ENCODE results near the gene MOAP1.
A peak's percentile ranks its signal among the peaks of the same experiment; 100 is the strongest.

MOAP1 gene

DNA sequence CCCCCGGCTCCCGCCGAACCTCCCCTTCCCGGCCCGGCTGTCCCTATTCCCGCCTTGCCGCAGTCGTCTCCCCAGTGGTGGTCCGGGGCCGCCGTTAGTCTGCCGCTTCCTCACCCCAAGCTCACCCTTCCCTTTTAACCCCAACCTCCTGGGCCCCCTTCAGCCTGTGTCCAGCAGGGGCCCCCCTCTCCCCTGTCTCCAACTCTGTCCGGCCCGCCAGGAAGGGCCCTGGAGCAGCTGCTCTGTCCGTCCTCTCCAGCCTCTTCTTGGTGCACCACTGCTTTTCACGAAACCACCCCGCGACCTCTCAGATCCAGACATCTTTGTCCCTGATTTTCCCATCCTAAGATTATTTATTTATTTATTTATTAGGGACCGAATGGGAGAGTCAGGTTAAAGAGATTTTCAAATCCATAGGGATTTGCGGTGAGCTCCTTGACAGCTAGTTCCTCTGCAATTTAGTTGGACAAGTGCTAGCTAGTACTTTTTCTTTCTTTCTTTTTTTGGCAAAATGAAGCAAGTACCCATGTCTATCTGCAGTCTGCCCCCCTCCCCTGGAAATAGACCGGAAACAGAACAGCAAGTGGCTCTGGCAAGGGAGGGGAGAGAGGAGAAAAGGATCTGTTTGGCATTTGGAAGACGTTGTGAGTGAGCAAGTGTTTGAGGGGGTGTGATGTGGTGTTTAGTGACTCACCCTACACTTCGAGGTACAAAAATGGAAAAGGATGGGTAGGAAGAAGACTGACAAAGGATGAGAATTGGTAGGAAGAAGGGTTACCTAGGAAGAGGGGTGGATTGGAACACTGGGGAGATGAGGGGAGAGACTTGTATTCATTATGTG is 23.0 kb upstream of the MOAP1 start:
- Histone ChIP-seq H3K4me3 (ENCODE audit: low read depth, low read length) (peak overlapping the region; percentile 93), H3K36me3 (ENCODE audit: control insufficient read depth, insufficient read depth, low read length) (no peaks in the 10 kb centered on the region), H3K9ac (ENCODE audit: low read depth, low read length) (peak overlapping the region; percentile 65), H3K27me3 (ENCODE audit: control insufficient read depth, insufficient read depth, low read length) (no peaks in the 10 kb centered on the region), H3K4me1 (ENCODE audit: control insufficient read depth, insufficient read depth, low read length) (peaks cover 4% of the 10 kb centered on the region), H3K9me3 (ENCODE audit: control insufficient read depth, insufficient read depth, low read length) (no peaks in the 10 kb centered on the region)

DNA sequence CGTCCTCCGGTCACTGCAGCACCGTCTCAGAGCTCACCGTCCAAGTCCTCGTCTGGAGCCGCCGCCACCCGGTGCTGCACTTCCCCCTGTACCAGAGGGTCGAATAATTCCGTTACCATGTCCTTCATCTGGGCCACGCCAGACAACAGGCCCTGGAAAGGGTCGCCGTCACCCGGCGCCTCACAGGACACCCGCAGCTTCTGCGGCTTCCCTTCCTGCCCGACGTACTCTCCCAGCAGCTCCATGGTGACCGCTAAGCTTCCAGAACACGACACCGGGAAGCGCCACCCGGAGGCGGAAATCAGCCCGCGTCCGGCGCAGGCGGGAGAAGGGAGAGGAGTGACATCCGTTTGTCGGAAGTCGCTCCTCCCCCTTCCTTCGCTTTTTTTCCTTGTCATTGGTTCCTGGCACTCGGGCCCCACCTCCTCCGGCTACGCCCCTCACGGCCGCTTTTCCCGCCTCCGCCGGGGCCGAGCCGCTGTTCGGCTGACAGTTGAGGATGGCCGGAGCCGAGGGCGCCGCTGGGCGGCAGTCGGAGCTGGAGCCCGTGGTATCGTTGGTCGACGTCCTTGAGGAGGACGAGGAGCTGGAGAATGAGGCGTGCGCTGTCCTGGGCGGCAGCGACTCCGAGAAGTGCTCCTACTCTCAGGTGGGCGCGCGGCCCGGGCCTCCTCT is 22.2 kb upstream of the MOAP1 start, which contains the start of the genes GON7 and UBR7:
Gene GON7, minus strand, starts transcription at position 273 of the 675 bp plus-strand sequence. Its CDS starts 28 bp downstream, at position 245.
Gene UBR7, plus strand, starts transcription at position 464 of the 675 bp plus-strand sequence. Its CDS starts 36 bp downstream, at position 500.
- H3K9ac ChIP-seq (ENCODE audit: low read depth, low read length): peak within 1 kb of the TSS; percentile 85
- H3K4me1 ChIP-seq (ENCODE audit: control insufficient read depth, insufficient read depth, low read length): peaks cover 4% of the 10 kb centered on the region
- H3K27me3 ChIP-seq (ENCODE audit: control insufficient read depth, insufficient read depth, low read length): no peaks in the 10 kb centered on the region
- peak within 1 kb of the TSS; percentile 93 for H3K4me3 ChIP-seq (ENCODE audit: low read depth, low read length)
- H3K36me3 ChIP-seq (ENCODE audit: control insufficient read depth, insufficient read depth, low read length): no peaks in the 10 kb centered on the region
- no peaks in the 10 kb centered on the region for H3K9me3 ChIP-seq (ENCODE audit: control insufficient read depth, insufficient read depth, low read length)

DNA sequence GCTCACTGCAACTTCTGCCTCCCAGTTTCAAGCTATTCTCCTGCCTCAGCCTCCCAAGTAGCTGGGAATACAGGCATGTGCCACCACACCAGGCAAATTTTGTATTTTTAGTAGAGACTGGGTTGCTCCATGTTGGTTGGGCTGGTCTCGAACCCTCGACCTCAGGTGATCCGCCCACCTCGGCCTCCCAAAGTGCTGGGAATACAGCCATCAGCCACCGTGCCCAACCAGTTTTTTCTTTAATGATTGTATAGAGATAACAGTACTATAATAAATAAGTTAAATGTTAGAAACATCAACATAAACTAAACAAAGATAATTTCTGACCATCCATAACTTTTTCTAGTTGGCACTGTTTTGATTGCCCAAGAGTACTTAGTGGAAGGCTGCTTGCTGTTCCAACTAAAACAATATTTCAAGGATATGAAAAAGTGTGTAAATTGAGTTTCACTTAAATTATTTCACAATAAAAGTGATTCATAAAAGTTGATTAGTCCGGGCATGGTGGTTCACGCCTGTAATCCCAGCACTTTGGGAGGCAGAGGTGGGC is 16.5 kb upstream of the MOAP1 start:
- H3K9ac ChIP-seq (ENCODE audit: low read depth, low read length): no peak overlapping the region
- no peaks in the 10 kb centered on the region for H3K36me3 ChIP-seq (ENCODE audit: control insufficient read depth, insufficient read depth, low read length)
- H3K27me3 ChIP-seq (ENCODE audit: control insufficient read depth, insufficient read depth, low read length): no peaks in the 10 kb centered on the region
- H3K4me1 ChIP-seq (ENCODE audit: control insufficient read depth, insufficient read depth, low read length): no peaks in the 10 kb centered on the region
- no peaks in the 10 kb centered on the region for H3K9me3 ChIP-seq (ENCODE audit: control insufficient read depth, insufficient read depth, low read length)
- no peak overlapping the region for H3K4me3 ChIP-seq (ENCODE audit: low read depth, low read length)

DNA sequence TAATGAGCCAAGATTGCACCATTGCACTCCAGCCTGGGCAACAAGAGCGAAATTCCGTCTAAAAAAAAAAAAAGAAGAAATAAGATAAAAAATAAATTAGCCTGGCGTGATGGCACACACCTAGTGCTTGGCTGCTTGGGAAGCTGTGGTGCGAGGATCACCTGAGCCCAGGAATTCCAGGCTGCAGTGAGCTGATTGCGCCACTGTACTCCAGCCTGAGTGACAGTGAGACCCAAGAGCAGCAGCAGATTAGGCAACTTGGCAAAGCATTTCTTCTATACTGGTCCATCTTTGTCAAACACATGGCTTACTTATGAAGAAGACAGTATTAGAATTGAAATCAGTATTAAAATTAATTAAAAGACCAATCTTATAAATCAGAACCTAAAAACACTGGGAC is 15.9 kb upstream of the MOAP1 start:
- Histone ChIP-seq H3K27me3 (ENCODE audit: control insufficient read depth, insufficient read depth, low read length) (no peaks in the 10 kb centered on the region), H3K9me3 (ENCODE audit: control insufficient read depth, insufficient read depth, low read length) (no peaks in the 10 kb centered on the region), H3K4me3 (ENCODE audit: low read depth, low read length) (no peak overlapping the region), H3K9ac (ENCODE audit: low read depth, low read length) (no peak overlapping the region), H3K4me1 (ENCODE audit: control insufficient read depth, insufficient read depth, low read length) (no peaks in the 10 kb centered on the region), H3K36me3 (ENCODE audit: control insufficient read depth, insufficient read depth, low read length) (no peaks in the 10 kb centered on the region)

DNA sequence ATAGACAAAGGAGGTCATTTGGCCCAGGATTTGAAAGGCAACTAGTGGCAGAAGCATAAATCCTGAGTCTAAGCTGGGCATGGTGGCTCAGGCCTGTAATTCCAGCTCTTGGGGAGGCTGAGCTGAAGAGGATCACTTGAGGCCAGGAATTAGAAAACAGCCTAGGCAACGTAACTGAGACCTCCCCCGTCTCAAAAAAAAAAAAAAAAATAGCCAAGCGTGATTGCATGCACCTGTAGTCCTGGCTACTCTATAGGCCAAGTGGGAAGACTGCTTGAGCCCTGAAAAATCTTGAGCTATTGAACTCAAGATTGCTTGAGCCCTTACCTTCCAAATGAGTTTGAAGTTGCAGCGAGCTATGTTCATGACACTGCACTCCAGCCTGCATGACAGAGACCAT is 14.3 kb upstream of the MOAP1 start:
- H3K36me3 ChIP-seq (ENCODE audit: control insufficient read depth, insufficient read depth, low read length): no peaks in the 10 kb centered on the region
- no peaks in the 10 kb centered on the region for H3K9me3 ChIP-seq (ENCODE audit: control insufficient read depth, insufficient read depth, low read length)
- H3K27me3 ChIP-seq (ENCODE audit: control insufficient read depth, insufficient read depth, low read length): no peaks in the 10 kb centered on the region
- no peak overlapping the region for H3K4me3 ChIP-seq (ENCODE audit: low read depth, low read length)
- no peak overlapping the region for H3K9ac ChIP-seq (ENCODE audit: low read depth, low read length)
- no peaks in the 10 kb centered on the region for H3K4me1 ChIP-seq (ENCODE audit: control insufficient read depth, insufficient read depth, low read length)

DNA sequence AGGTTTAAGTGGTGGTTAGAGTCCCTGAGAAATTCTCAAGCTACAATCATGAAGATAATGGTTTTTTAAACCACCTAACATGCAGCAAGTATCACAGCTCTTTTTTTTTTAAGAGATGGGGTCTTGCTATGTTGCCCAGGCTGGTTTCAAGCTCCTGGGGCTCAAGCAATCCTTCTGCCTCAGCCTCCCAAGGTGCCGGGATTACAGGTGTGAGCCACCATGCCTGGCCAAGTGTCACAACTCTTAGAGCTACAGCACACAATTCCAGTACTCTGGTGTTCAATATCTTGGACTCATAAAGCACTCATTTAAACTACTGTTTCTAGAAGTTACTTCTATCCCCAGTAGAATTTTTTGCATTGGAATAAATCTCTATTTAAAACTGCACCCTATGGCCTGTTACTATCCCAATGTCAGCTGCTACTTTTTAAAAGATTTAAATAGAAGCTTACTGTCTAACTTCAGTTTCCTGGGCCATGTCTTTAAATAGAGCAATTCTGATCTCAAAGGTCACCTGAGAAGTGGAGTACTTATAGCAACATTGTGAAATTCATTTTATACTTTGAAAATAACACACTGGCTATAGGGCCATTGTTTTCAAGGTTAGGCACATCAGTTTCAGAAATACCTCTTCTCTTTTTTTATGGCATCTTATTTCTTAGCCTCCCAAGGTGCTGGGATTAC is 10.8 kb upstream of the MOAP1 start:
- Histone ChIP-seq H3K27me3 (ENCODE audit: control insufficient read depth, insufficient read depth, low read length) (no peaks in the 10 kb centered on the region), H3K36me3 (ENCODE audit: control insufficient read depth, insufficient read depth, low read length) (no peaks in the 10 kb centered on the region), H3K4me1 (ENCODE audit: control insufficient read depth, insufficient read depth, low read length) (no peaks in the 10 kb centered on the region), H3K9me3 (ENCODE audit: control insufficient read depth, insufficient read depth, low read length) (no peaks in the 10 kb centered on the region), H3K4me3 (ENCODE audit: low read depth, low read length) (no peak overlapping the region), H3K9ac (ENCODE audit: low read depth, low read length) (no peak overlapping the region)

DNA sequence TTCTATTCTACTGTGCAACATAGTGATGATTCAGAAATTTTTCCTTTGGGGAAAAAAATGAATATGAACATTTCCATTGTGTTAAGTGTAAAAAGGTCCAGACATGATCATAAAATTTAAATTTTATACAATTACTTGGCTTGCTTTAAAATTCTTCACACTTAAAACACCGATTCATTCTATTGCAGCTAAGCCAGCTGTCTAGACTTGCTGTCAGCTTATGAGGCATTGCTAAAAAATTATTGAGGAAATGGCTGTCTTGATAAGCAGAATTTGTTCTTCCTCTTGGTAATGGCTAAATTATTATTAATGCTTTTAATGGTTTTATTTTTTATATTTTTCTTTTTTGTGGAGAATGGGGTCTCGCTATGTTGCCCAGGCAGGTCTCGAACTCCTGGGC is 2.3 kb upstream of the MOAP1 start:
- Histone ChIP-seq H3K4me1 (ENCODE audit: control insufficient read depth, insufficient read depth, low read length) (no peaks in the 10 kb centered on the region), H3K36me3 (ENCODE audit: control insufficient read depth, insufficient read depth, low read length) (no peaks in the 10 kb centered on the region), H3K27me3 (ENCODE audit: control insufficient read depth, insufficient read depth, low read length) (no peaks in the 10 kb centered on the region)

DNA sequence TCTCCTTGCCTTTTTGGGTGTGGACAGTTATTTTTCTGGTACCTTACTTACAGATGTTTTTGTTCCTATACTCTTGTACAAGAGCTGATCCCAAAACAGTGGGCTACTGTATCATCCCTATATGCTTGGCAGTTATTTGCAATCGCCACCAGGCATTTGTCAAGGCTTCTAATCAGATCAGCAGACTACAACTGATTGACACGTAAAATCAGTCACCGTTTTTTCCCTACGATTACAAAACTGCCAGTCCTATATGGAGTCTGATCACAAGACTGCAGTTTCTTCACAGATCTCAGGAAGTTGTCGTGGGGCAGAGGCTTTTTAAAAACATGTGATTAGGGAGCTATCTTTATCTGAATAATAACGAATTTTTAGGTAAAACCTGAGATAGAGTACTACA is 1.8 kb upstream of the MOAP1 start:
- Histone ChIP-seq H3K9ac (ENCODE audit: low read depth, low read length) (no peak overlapping the region), H3K4me3 (ENCODE audit: low read depth, low read length) (no peak overlapping the region), H3K4me1 (ENCODE audit: control insufficient read depth, insufficient read depth, low read length) (no peaks in the 10 kb centered on the region), H3K36me3 (ENCODE audit: control insufficient read depth, insufficient read depth, low read length) (no peaks in the 10 kb centered on the region), H3K9me3 (ENCODE audit: control insufficient read depth, insufficient read depth, low read length) (no peaks in the 10 kb centered on the region), H3K27me3 (ENCODE audit: control insufficient read depth, insufficient read depth, low read length) (no peaks in the 10 kb centered on the region)

More for the DNA sequence above, 2.3 kb upstream of the MOAP1 start:
- H3K9ac ChIP-seq (ENCODE audit: low read depth, low read length): no peak overlapping the region
- H3K9me3 ChIP-seq (ENCODE audit: control insufficient read depth, insufficient read depth, low read length): no peaks in the 10 kb centered on the region
- no peak overlapping the region for H3K4me3 ChIP-seq (ENCODE audit: low read depth, low read length)

DNA sequence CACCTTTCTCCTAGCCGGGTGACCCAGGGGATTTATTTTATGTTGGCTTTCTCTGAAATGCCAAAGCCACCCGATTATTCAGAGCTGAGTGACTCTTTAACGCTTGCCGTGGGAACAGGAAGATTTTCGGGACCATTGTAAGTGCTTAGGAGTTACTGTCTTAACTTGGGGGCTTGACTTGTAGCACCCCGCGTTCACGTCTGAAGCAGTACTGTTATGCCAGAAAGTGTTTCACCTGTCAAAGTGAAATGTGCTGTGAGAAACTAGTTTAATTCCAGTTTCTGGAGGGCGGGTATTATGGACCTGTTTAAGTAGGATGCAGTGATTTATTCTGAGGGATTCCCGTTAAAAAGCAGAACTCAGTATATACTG is 638 bp upstream of the MOAP1 start:
- Histone ChIP-seq H3K27me3 (ENCODE audit: control insufficient read depth, insufficient read depth, low read length) (no peaks in the 10 kb centered on the region), H3K4me3 (ENCODE audit: low read depth, low read length) (peak overlapping the region; percentile 94), H3K9me3 (ENCODE audit: control insufficient read depth, insufficient read depth, low read length) (no peaks in the 10 kb centered on the region), H3K9ac (ENCODE audit: low read depth, low read length) (peak overlapping the region; percentile 14), H3K36me3 (ENCODE audit: control insufficient read depth, insufficient read depth, low read length) (no peaks in the 10 kb centered on the region), H3K4me1 (ENCODE audit: control insufficient read depth, insufficient read depth, low read length) (no peaks in the 10 kb centered on the region)

DNA sequence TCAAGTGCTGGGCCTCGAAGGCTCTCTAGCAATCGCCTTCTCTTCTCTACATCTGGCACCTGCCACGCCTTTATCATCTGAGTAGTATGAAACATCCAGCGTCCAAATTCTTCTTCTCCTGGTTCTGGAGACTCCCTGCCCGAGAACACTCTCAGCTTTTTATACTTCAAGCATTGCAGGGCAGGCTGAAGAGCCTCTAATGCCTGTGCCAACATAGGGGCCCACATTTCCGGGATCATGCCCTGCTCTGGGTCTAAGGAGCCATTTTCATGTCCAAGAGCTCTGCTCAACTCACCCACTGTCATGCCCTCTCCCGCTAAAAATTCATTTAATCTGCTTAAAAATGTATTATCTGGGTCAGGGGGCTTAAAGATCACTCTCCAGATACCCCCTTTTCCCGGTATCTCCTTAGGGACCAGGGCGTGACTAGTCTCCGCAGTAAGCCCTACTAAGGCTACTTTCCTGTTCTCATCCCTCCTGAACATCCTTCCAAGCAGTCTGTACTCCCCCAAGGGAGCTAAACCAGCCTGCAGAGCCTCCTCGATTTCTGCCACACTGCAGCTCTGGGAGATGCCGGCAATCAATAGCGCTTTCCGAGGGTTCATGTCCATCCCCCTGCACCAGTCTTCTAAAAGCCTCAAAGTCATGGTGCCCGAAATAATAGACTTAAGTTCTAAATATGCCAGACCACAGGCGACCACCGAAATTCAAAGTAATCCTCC is 940 bp downstream of the MOAP1 start:
- Histone ChIP-seq H3K27me3 (ENCODE audit: control insufficient read depth, insufficient read depth, low read length) (no peaks in the 10 kb centered on the region), H3K9ac (ENCODE audit: low read depth, low read length) (peak overlapping the region; percentile 76), H3K9me3 (ENCODE audit: control insufficient read depth, insufficient read depth, low read length) (no peaks in the 10 kb centered on the region), H3K4me1 (ENCODE audit: control insufficient read depth, insufficient read depth, low read length) (no peaks in the 10 kb centered on the region), H3K36me3 (ENCODE audit: control insufficient read depth, insufficient read depth, low read length) (no peaks in the 10 kb centered on the region), H3K4me3 (ENCODE audit: low read depth, low read length) (peak overlapping the region; percentile 94)

DNA sequence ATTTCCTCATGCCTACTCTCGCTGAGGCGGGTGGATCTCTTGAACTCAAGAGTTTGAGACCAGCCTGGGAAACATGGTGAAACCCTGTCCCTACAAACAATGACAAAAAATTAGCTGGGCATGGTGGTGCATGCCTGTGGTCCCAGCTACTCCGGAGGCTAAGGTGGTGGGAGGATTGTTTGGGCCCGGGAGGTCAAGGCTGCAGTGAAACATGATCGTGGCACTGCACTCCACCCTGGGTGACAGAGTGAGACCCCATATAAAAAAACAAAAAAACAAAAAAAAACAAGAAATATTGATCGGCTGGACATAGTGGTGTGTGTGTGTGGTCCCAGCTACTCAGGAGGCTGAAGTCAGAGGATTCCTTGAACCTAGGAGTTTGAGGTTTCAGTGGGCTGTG is 9.2 kb downstream of the MOAP1 start:
- Histone ChIP-seq H3K36me3 (ENCODE audit: control insufficient read depth, insufficient read depth, low read length) (no peaks in the 10 kb centered on the region), H3K9me3 (ENCODE audit: control insufficient read depth, insufficient read depth, low read length) (no peaks in the 10 kb centered on the region), H3K4me3 (ENCODE audit: low read depth, low read length) (no peak overlapping the region), H3K4me1 (ENCODE audit: control insufficient read depth, insufficient read depth, low read length) (no peaks in the 10 kb centered on the region), H3K9ac (ENCODE audit: low read depth, low read length) (no peak overlapping the region), H3K27me3 (ENCODE audit: control insufficient read depth, insufficient read depth, low read length) (no peaks in the 10 kb centered on the region)
